LoVo (cell line): ENCODE results near the gene MYLK2.
"Not testable (repeated sequence)": the region's sequence is repeated elsewhere in the genome, so short reads cannot be mapped to it uniquely, and the experiment has no call there.

Experiments used
- DNase-seq: peaks from one replicate; pipeline ENCODE4 v3.0.0-alpha.2; 2016; ENCODE audit warnings: low spot score

MYLK2 gene

GRCh38 chr20:31819083-31819784 lies at the start of gene MYLK2:
TSS of gene MYLK2 (plus strand) at chr20:31819356. CDS start at chr20:31819581, 225 bp downstream.
- no peak for DNase-seq

DNA sequence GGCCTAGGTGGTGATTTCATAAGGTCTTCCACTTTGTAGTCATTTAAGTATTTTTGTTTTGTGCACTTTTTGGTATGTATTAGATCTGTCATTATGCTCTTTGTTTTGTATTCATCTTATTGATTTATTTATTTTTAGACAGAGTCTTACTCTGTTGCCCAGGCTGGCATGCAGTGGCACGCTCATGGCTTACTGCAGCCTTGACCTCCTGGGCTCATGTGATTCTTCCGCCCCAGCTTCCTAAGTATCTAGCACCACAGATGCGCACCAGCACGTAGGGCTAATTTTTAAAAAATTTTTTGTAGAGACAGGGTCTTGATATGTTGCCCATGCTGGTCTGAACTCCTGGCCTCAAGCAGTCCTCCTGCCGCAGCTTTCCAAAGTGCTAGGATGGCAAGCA lies 49.5 kb upstream of the MYLK2 start:
- DNase-seq, result no peak

DNA sequence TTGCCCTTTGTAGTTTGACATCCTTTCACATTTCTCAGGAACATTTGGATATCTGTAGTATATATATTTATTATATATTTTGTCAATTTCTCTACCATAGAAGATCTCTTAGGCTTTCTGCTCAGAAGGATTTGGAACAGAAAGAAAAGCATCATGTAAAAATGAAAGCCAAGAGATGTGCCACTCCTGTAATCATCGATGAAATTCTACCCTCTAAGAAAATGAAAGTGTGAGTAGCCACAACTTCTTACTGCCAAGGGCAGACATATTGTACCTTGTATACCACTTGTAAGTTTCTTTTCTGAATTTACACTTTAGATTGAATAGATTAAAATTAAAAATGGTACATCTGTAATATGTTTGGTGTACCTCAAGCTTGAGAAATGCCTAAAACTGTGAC lies 48.9 kb upstream of the MYLK2 start:
- DNase-seq, result no peak

GRCh38 chr20:31774408-31774807 lies 44.7 kb upstream of the MYLK2 start:
- no peak for DNase-seq

DNA sequence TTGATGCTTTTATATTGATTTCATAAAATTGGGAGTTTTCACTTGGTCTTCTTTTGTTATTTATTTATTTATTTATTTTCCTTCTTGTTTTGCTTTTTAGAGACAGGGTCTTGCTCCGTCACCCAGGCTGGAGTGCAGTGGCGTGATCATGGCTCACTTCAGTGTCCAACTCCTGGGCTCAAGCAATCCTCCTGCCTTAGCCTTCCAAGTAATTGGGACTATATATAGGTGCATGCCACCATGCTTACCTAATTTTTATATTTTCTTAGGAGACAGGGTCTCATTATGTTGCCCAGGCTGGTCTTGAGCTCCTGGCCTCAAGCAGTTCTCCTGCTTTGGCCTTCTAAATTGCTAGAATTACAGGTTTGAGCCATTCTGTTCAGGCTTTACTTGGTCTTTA lies 38.3 kb upstream of the MYLK2 start:
- DNase-seq, result no peak

DNA sequence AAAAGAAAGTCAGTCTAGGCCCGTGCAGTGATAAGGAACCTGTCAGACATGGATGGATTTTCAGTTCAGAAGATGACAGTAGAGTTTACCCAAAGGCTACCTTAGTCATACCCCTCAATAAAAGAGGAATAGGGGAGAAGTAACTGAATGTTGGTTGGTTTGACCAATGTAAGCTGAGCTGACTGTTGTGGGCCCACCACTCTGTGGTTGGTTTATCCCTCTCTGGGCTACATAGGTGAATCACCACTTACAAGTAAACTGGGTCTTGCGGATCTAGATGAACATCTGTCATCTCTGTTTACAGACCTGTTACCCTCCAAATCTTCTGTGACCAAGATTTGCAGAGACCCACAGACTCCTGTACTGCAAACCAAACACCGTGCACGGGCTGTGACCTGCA lies 37.2 kb upstream of the MYLK2 start:
- DNase-seq, result no peak

GRCh38 chr20:31784354-31785044 lies 34.7 kb upstream of the MYLK2 start:
- DNase-seq, result no peak

- DNase-seq, result no peak
These were observed 34.1 kb upstream of the MYLK2 start for GRCh38 chr20:31785089-31785488.

GRCh38 chr20:31788578-31788977 lies 30.6 kb upstream of the MYLK2 start:
- DNase-seq, result no peak

DNA sequence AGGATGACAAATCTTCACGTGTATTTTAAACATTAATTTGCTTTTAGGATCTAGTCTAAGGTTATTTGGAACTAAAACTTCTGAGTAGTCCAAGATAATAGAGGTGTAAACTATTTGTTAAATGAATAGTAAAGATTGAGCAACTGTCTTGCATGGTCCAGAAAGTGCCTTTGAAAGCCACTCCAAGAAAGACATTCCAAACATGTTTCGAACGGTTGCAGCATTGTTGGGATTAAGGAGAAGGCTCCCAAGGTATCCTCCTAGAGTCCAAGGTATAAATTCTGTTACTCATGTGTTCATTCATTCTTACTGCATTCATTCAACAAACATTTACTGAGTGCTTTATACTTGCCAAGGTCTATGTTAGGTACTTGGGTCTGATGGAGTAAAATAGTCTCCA lies 28.8 kb upstream of the MYLK2 start:
- no peak for DNase-seq

DNA sequence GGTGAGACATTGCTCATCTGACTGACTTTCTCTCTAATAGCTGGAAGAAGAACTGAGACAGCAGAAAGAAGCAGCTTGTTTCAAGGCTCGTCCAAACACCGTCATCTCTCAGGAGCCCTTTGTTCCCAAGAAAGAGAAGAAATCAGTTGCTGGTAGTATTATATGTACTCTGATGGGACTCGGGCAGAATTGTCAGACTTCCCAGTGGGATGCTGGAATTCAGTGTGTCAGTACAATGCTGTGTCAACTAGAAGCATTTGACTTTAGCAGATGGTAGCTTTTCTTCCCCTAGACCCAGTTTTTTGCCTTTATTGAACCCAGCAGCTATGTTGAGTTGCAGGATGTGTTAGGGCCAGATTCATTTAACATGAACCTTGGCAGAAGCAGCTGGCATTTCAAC lies 21.8 kb upstream of the MYLK2 start:
- DNase-seq, result no peak

DNA sequence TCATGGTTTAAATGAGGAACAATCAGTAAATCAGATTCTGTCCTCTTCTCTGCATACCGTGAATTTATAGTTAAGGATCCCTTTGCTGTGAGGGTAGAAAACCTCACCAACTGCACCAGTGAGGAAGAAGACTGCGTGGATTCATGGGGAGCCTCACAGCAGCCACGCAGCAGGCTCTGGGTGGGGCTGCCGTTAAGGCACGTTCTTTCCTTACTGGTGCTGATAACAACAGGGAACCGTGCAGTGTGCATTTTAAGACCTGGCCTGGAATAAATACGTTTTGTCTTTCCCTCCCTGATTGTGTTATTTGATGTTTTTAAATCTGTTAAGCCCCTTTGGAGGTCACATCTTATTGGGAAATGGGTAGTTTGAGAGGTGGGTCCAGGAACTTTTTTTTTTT lies 17.6 kb upstream of the MYLK2 start:
- no peak for DNase-seq

DNA sequence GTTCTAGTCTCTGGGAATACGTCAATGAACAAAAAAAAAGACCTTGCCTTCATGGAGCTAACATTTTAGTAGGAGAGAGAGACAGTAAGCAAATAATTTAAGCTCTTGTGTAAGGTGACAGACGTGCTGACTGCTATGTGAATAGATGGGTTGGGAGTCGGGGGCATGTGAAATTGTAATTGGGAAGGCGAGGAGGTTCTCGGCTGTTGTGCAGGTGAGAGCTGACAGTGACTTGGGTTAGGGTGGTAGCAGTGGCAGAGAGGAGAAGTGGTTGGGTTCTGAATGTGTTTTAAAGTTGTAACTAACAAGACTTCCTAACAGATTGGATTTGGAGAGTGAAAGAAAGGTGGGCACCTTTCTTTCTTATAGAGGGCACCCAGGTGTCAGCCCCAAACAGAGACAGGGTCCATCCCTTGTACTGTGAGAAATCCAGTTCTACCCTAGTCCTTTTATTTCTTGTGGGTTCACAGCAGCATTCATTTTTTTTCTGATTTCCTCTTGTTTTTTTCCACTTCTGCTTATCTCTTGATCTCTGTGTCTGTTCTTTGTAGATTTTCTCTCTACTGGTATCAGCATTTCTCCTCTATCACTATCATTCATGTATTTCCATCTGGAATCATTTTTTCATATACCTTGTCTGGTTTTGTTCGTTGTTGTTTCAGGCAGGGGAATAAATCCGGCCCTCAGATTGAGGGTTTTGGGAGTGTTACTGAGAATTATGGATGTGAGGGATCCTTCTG lies 15.4 kb upstream of the MYLK2 start:
- DNase-seq, result no peak

GRCh38 chr20:31806564-31807355 lies 12.4 kb upstream of the MYLK2 start:
- DNase-seq, result no peak

GRCh38 chr20:31808481-31808880 lies 10.7 kb upstream of the MYLK2 start:
- no peak for DNase-seq

GRCh38 chr20:31809661-31810060 lies 9.5 kb upstream of the MYLK2 start:
- no peak for DNase-seq

- no peak for DNase-seq
These were observed 8.0 kb upstream of the MYLK2 start for GRCh38 chr20:31811198-31811597.

DNA sequence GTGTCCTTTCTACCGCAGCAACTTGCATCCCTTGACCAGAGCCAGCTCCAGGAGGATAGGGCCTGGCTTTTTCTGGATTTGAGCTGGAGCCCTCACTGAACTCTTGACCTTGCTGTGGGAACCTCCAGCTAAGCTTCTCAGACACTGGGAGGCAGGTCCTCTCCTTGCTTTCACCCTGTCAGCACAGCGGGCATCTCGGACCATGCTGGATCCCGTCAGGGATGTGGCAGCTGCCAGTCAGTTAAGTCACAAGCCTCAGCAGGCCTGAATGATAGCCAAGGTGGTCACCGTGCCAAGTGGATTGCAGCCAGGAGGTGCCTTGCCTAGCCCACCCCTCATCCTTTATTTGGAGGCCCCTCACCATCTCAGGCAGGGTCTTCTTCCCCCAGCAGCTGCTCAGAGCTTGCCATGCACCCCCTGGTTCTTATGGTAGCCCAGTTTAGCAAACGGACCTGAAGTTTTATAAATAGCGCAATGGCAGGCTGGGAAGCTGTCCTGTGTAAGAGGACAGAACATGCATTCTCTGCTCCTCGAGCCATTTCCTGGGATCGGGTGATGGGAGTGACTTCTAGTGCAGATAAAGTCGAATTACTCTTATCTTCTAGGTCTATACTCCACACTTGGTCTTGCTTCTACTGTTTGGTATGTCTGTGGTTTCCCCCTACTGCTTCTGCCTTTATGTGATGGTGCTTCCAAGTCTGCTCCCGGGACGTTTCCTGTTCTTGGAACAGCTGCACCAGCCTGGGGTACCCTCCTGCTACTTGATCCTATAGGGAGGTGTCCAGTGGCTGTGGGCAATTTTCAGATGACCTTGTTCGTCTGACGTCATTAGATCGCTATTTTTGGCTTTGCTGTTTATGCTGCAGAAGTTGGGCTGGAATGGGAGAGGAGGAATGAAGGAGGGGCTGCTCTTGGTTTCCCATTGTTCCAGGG lies 7.1 kb upstream of the MYLK2 start:
- DNase-seq, result no peak

- DNase-seq, result no peak
These were observed 5.5 kb upstream of the MYLK2 start for GRCh38 chr20:31813611-31814010.

DNA sequence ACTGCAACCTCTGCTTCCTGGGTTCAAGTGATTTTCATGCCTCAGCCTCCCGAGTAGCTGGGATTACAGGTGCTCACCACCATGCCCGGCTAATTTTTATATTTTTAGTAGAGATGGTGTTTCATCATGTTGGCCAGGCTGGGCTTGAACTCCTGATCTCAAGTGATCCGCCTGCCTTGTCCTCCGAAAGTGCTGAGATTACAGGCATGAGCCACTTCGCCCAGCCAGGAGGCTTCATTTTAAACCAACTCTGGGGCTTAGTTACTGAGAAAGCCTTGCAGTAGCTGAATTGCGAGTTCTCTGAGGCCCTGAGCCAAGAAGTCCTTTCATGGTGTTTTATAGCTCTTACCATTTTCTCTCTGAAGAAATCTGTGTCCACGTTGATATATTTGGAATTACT lies 5.0 kb upstream of the MYLK2 start:
- DNase-seq, result not testable (repeated sequence)
